Fibroblast of skin of right biceps (primary cell): Measurements from ENCODE around the gene AP3B1.
"Not testable (repeated sequence)": the region's sequence is repeated elsewhere in the genome, so short reads cannot be mapped to it uniquely, and the experiment has no call there.

Source experiments
- DNase-seq: peaks from one replicate; pipeline ENCODE4 v3.0.0-alpha.2; 2013

Gene AP3B1

GRCh38 chr5:78132507-78132906, 162.0 kb downstream of the AP3B1 start:
- no peak for DNase-seq

GRCh38 chr5:78129597-78129996, 164.9 kb downstream of the AP3B1 start:
- DNase-seq, result no peak

GRCh38 chr5:78127875-78128274, 166.6 kb downstream of the AP3B1 start:
- DNase-seq, result no peak

GRCh38 chr5:78126536-78126935, 168.0 kb downstream of the AP3B1 start:
- no peak for DNase-seq

- DNase-seq, result no peak
These were observed 178.3 kb downstream of the AP3B1 start for GRCh38 chr5:78116167-78116566.

GRCh38 chr5:78113689-78114264, 180.7 kb downstream of the AP3B1 start:
- DNase-seq, result no peak

GRCh38 chr5:78112931-78113330, 181.6 kb downstream of the AP3B1 start:
- no peak for DNase-seq

GRCh38 chr5:78109891-78110324, 184.6 kb downstream of the AP3B1 start:
- DNase-seq, result no peak

- DNase-seq, result no peak
These were observed 185.9 kb downstream of the AP3B1 start for GRCh38 chr5:78108564-78108963.

- no peak for DNase-seq
These were observed 191.1 kb downstream of the AP3B1 start for GRCh38 chr5:78103232-78103918.

- no peak for DNase-seq
These were observed 192.0 kb downstream of the AP3B1 start for GRCh38 chr5:78102500-78102899.

- DNase-seq, result no peak
These were observed 199.4 kb downstream of the AP3B1 start for GRCh38 chr5:78095125-78095524.

- no peak for DNase-seq
These were observed 204.5 kb downstream of the AP3B1 start for GRCh38 chr5:78090002-78090401.

GRCh38 chr5:78078858-78079257, 215.6 kb downstream of the AP3B1 start:
- DNase-seq, result no peak

GRCh38 chr5:78077369-78078068, 217.0 kb downstream of the AP3B1 start:
- DNase-seq, result no peak

GRCh38 chr5:78076351-78076750, 218.1 kb downstream of the AP3B1 start:
- no peak for DNase-seq

- no peak for DNase-seq
These were observed 219.2 kb downstream of the AP3B1 start for GRCh38 chr5:78075301-78075700.

- not testable (repeated sequence) for DNase-seq
These were observed 223.8 kb downstream of the AP3B1 start for GRCh38 chr5:78070691-78071090.

GRCh38 chr5:78067581-78067980, 226.9 kb downstream of the AP3B1 start:
- not testable (repeated sequence) for DNase-seq

- DNase-seq, result not testable (repeated sequence)
These were observed 227.8 kb downstream of the AP3B1 start for GRCh38 chr5:78066722-78067121.

- DNase-seq, result no peak
These were observed 228.8 kb downstream of the AP3B1 start for GRCh38 chr5:78065663-78066062.

- DNase-seq, result no peak
These were observed 229.5 kb downstream of the AP3B1 start for GRCh38 chr5:78064941-78065472.

- DNase-seq, result no peak
These were observed 231.0 kb downstream of the AP3B1 start for GRCh38 chr5:78063495-78063894.

GRCh38 chr5:78062645-78063044, 231.9 kb downstream of the AP3B1 start:
- no peak for DNase-seq
